Tibial nerve (tissue), 4 donors: ENCODE data around the gene ITPRIPL2. TPM values are rescaled to one million over a fixed set of nuclear protein-coding genes. Genes with fewer than 3 reads are reported as not detected.
A peak's percentile ranks its signal among the peaks of the same experiment; 100 is the strongest.

Source experiments
- DNase-seq, 2 donors: peaks; one replicate each; pipeline ENCODE4 v3.0.0-alpha.2; 2019; ENCODE audit warnings: low spot score in 2 of 2
- H3K27ac ChIP-seq, 4 donors: fragments of 200-600 bp; sonication (generic) in 3 of 4; one replicate each; pipeline ENCODE4 v1.5.1; 2017 to 2019; ENCODE audit warnings: mild to moderate bottlenecking in 1 of 4
- H3K27me3 ChIP-seq, 2 donors: fragments of 200-600 bp; sonication (generic) in 1 of 2; one replicate each; pipeline versions ENCODE4 v1.5.1 to v1.6.0; 2017 to 2019
- H3K36me3 ChIP-seq, 3 donors: fragments of 200-600 bp; sonication (generic); one replicate each; pipeline ENCODE4 v1.5.1; 2018 to 2019
- H3K4me1 ChIP-seq, 4 donors: fragments of 200-600 bp; sonication (generic) in 3 of 4; one replicate each; pipeline ENCODE4 v1.5.1; 2017 to 2019
- H3K4me3 ChIP-seq, 4 donors: fragments of 200-600 bp; sonication (generic) in 3 of 4; one replicate each; pipeline ENCODE4 v1.5.1; 2017 to 2019; ENCODE audit warnings: mild to moderate bottlenecking in 1 of 4, moderate library complexity in 1 of 4
- H3K9me3 ChIP-seq, 4 donors: fragments of 200-600 bp; sonication (generic) in 3 of 4; one replicate each; pipeline ENCODE4 v1.5.1; 2017 to 2019
- CTCF ChIP-seq, 5 experiments: fragments of 200-600 bp in 3 of 5; fragments of 450-650 bp in 2 of 5; sonication (generic) in 3 of 5; IDR thresholded peaks; one replicate each; pipeline ENCODE4 v1.5.1; 2016 to 2019; ENCODE audit warnings: antibody characterized with exemption in 5 of 5, mild to moderate bottlenecking in 3 of 5, moderate library complexity in 2 of 5
- EP300 ChIP-seq, 2 donors: sonication (generic); formaldehyde crosslinking; IDR thresholded peaks; one replicate each; pipeline ENCODE4 v1.6.1; 2017; ENCODE audit warnings: antibody characterized with exemption in 2 of 2, mild to moderate bottlenecking in 1 of 2
- POLR2A ChIP-seq, 2 donors: fragments of 450-650 bp; IDR thresholded peaks; one replicate each; pipeline ENCODE4 v1.6.1; 2017; ENCODE audit warnings: antibody characterized with exemption in 2 of 2, mild to moderate bottlenecking in 2 of 2, moderate library complexity in 2 of 2
- WGBS, 2 donors: methylation state at CpG; one replicate each; pipeline ENCODE4 v1.1.5; 2018; 5-methylcytosine and 5-hydroxymethylcytosine counted together
- total RNA-seq, 4 donors: library from RNA; depleted of rRNA; stranded (reverse); fragments of >200 nt; gene quantifications; one replicate each; pipeline ENCODE4 v1.1.0, GENCODE V29; 2016

ITPRIPL2 gene
- total RNA-seq, 4 donors from 2014 or later = 51.3 to 68.7 (median 59.6) TPM

- TF ChIP-seq POLR2A (IDR thresholded peaks at IDR 0.05) = no peak
- peak in 4 of 5 experiments; percentile 53 to 63 (median 56) for TF ChIP-seq CTCF (IDR thresholded peaks at IDR 0.05)
- TF ChIP-seq EP300 (IDR thresholded peaks at IDR 0.05) = no peak
- Histone ChIP-seq H3K4me3 (no peak overlapping the region), H3K36me3 (peaks cover 0 to 60% (median 2%) of the 10 kb centered on the region in 3 donors), H3K27me3 (no peaks in the 10 kb centered on the region), H3K27ac (no peak overlapping the region), H3K9me3 (no peaks in the 10 kb centered on the region), H3K4me1 (peaks cover 0 to 26% (median 13%) of the 10 kb centered on the region in 4 donors)
- DNase-seq = peak in 1 of 2 donors; percentile 30
- WGBS, 2 donors = 78 to 82% methylated on average over 21 of the region's 21 CpGs
Observed at GRCh38 chr16:19071811-19072777, 41.7 kb upstream of the ITPRIPL2 start.

- 90 to 93% methylated on average over 3 of the region's 3 CpGs for WGBS, 2 donors
- Histone ChIP-seq H3K4me1 (peaks cover 0 to 22% (median 11%) of the 10 kb centered on the region in 4 donors), H3K27ac (peak overlapping the region in 1 of 4 donors; percentile 20), H3K27me3 (no peaks in the 10 kb centered on the region), H3K4me3 (no peak overlapping the region), H3K9me3 (no peaks in the 10 kb centered on the region), H3K36me3 (peaks cover 0 to 72% (median 2%) of the 10 kb centered on the region in 3 donors)
- no peak for DNase-seq
- no peak for TF ChIP-seq POLR2A (IDR thresholded peaks at IDR 0.05)
- TF ChIP-seq EP300 (IDR thresholded peaks at IDR 0.05) = no peak
- no peak for TF ChIP-seq CTCF (IDR thresholded peaks at IDR 0.05)
Observed at GRCh38 chr16:19073344-19073743, 40.4 kb upstream of the ITPRIPL2 start.

GRCh38 chr16:19073863-19074262, 39.9 kb upstream of the ITPRIPL2 start:
- H3K36me3 ChIP-seq = peaks cover 0 to 77% (median 2%) of the 10 kb centered on the region in 3 donors
- peaks cover 0 to 17% (median 6%) of the 10 kb centered on the region in 4 donors for H3K4me1 ChIP-seq
- no peak overlapping the region for H3K27ac ChIP-seq
- WGBS, 2 donors = 63 to 74% methylated on average over 7 of the region's 7 CpGs
- H3K4me3 ChIP-seq = no peak overlapping the region
- no peaks in the 10 kb centered on the region for H3K27me3 ChIP-seq
- no peak for DNase-seq
- no peaks in the 10 kb centered on the region for H3K9me3 ChIP-seq
- TF ChIP-seq POLR2A (IDR thresholded peaks at IDR 0.05) = no peak
- TF ChIP-seq CTCF (IDR thresholded peaks at IDR 0.05) = no peak
- TF ChIP-seq EP300 (IDR thresholded peaks at IDR 0.05) = no peak

GRCh38 chr16:19075511-19075910, 38.3 kb upstream of the ITPRIPL2 start:
- Histone ChIP-seq H3K4me3 (no peak overlapping the region), H3K36me3 (peaks cover 0 to 86% (median 2%) of the 10 kb centered on the region in 3 donors), H3K27me3 (no peaks in the 10 kb centered on the region), H3K4me1 (peaks cover 0 to 5% (median 0%) of the 10 kb centered on the region in 4 donors), H3K27ac (no peak overlapping the region), H3K9me3 (no peaks in the 10 kb centered on the region)
- TF ChIP-seq CTCF (IDR thresholded peaks at IDR 0.05) (no peak), EP300 (IDR thresholded peaks at IDR 0.05) (no peak)
- WGBS, 2 donors = 93 to 96% methylated on average over 12 of the region's 12 CpGs
- DNase-seq = no peak

GRCh38 chr16:19077879-19078278, 35.9 kb upstream of the ITPRIPL2 start:
- Histone ChIP-seq H3K4me1 (no peaks in the 10 kb centered on the region), H3K9me3 (no peaks in the 10 kb centered on the region), H3K27me3 (no peaks in the 10 kb centered on the region), H3K36me3 (peaks cover 0 to 84% (median 2%) of the 10 kb centered on the region in 3 donors), H3K27ac (no peak overlapping the region), H3K4me3 (no peak overlapping the region)
- DNase-seq = no peak
- TF ChIP-seq CTCF (IDR thresholded peaks at IDR 0.05) = no peak
- 83 to 84% methylated on average over 6 of the region's 6 CpGs for WGBS, 2 donors
